HG02588 (cell line): ENCODE measurements around the gene CHRNA10.
"Not testable (repeated sequence)": the region's sequence is repeated elsewhere in the genome, so short reads cannot be mapped to it uniquely, and the experiment has no call there.

Experiments used
- ATAC-seq: cut with Tn5 transposase; IDR thresholded peaks from one replicate; pipeline ENCODE4 v1.9.1; 2021; ENCODE audit warnings: mild to moderate bottlenecking, moderate library complexity; ENCODE audit not compliant: unreplicated experiment

Gene CHRNA10

GRCh38 chr11:3665336-3666022 lies 5.7 kb downstream of the CHRNA10 start:
- no peak for ATAC-seq

- ATAC-seq: no peak
Observed at GRCh38 chr11:3664032-3664630, 7.1 kb downstream of the CHRNA10 start.

GRCh38 chr11:3662856-3663255 lies 8.3 kb downstream of the CHRNA10 start:
- no peak for ATAC-seq

GRCh38 chr11:3660960-3661359 lies 10.2 kb downstream of the CHRNA10 start:
- no peak for ATAC-seq

GRCh38 chr11:3659595-3660515 lies 11.3 kb downstream of the CHRNA10 start:
- no peak for ATAC-seq

GRCh38 chr11:3658252-3658651 lies 12.9 kb downstream of the CHRNA10 start:
- ATAC-seq: no peak

GRCh38 chr11:3657331-3657730 lies 13.9 kb downstream of the CHRNA10 start:
- ATAC-seq: not testable (repeated sequence)

GRCh38 chr11:3655547-3655946 lies 15.6 kb downstream of the CHRNA10 start:
- no peak for ATAC-seq

- ATAC-seq: not testable (repeated sequence)
Observed at GRCh38 chr11:3652514-3652913, 18.7 kb downstream of the CHRNA10 start.

- ATAC-seq: not testable (repeated sequence)
Observed at GRCh38 chr11:3649374-3649773, 21.8 kb downstream of the CHRNA10 start.

- not testable (repeated sequence) for ATAC-seq
Observed at GRCh38 chr11:3648843-3649242, 22.3 kb downstream of the CHRNA10 start.

- ATAC-seq: no peak
Observed at GRCh38 chr11:3645552-3645951, 25.6 kb downstream of the CHRNA10 start.

- no peak for ATAC-seq
Observed at GRCh38 chr11:3644817-3645235, 26.4 kb downstream of the CHRNA10 start, which contains the start of gene ART1. Gene ART1 (plus strand): TSS chr11:3645128. CDS start chr11:3659214, 14,086 bp downstream.

- ATAC-seq: not testable (repeated sequence)
Observed at GRCh38 chr11:3643102-3643546, 28.1 kb downstream of the CHRNA10 start.

GRCh38 chr11:3642071-3642951 lies 28.9 kb downstream of the CHRNA10 start:
- no peak for ATAC-seq

- no peak for ATAC-seq
Observed at GRCh38 chr11:3641701-3642070, 29.5 kb downstream of the CHRNA10 start, which contains the start of gene ART5. Gene ART5 (minus strand): TSS chr11:3641992. CDS start chr11:3641862, 130 bp downstream.

GRCh38 chr11:3641191-3641590 lies 30.0 kb downstream of the CHRNA10 start:
- no peak for ATAC-seq

- ATAC-seq: no peak
Observed at GRCh38 chr11:3639841-3640240, 31.3 kb downstream of the CHRNA10 start.

GRCh38 chr11:3638513-3638912 lies 32.7 kb downstream of the CHRNA10 start:
- no peak for ATAC-seq

GRCh38 chr11:3637201-3637600 lies 34.0 kb downstream of the CHRNA10 start:
- ATAC-seq: no peak
